NK-92 treated with Interleukin-12 subunit alpha and Interleukin-12 subunit beta, amount 100 ng/mL, for 24 hours (cell line): ENCODE results near the gene RTF2.

ENCODE experiments used
- DNase-seq: peaks from one replicate; lab custom pipeline; 2025; lab: John Stamatoyannopoulos, UW

Gene RTF2

DNA sequence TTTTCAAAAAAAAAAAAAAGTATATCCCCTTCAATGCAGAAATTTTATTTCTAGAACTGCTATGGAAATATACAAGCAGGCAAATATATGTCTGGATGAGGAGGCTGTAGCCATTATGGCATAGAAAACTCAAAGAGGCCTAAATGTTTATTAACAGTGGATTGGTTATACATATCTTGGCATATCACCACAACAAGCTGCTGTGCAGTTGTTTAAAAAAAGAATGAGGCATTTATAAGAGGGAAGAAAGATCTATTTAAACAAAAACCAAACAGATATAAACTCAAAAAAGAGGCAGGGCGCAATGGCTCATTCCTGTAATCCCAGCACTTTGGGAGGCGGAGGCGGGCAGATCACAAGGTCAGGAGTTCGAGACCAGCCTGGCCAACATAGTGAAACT lies 30.1 kb upstream of the RTF2 start:
- DNase-seq, result no peak

GRCh38 chr20:56439771-56440291 lies 28.6 kb upstream of the RTF2 start:
- no peak for DNase-seq

- peak; percentile 44 for DNase-seq
Observed at GRCh38 chr20:56440346-56441007, 27.9 kb upstream of the RTF2 start.

- DNase-seq, result no peak
Observed at GRCh38 chr20:56442389-56443365, 25.8 kb upstream of the RTF2 start.

- DNase-seq, result no peak
Observed at GRCh38 chr20:56443654-56444540, 24.5 kb upstream of the RTF2 start.

- DNase-seq, result no peak
Observed at GRCh38 chr20:56445130-56445529, 23.3 kb upstream of the RTF2 start.

GRCh38 chr20:56445540-56445939 lies 22.9 kb upstream of the RTF2 start:
- no peak for DNase-seq

DNA sequence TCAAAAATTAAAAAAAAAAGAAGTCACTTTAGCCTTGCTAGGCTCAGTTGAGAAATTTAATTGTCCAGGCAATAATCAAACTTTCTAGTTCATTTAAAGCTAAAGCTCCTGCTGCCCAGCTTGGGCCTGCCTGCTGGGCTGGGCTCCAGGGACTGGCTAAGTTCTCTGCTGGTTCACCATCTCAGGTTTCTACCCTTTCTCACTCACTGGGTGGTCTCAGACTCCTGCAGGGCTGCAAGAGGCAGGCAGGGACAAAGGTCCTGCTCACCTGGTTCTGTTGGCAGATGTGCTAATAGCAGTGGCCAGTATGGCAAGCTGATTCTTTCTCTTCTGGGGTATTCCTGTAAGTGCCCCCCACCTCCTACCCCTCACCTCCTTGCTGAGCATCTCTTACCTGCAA lies 21.2 kb upstream of the RTF2 start:
- no peak for DNase-seq

- DNase-seq, result no peak
Observed at GRCh38 chr20:56449459-56449858, 19.0 kb upstream of the RTF2 start.

- DNase-seq, result no peak
Observed at GRCh38 chr20:56451056-56451765, 17.2 kb upstream of the RTF2 start.

GRCh38 chr20:56453352-56453751 lies 15.1 kb upstream of the RTF2 start:
- no peak for DNase-seq

DNA sequence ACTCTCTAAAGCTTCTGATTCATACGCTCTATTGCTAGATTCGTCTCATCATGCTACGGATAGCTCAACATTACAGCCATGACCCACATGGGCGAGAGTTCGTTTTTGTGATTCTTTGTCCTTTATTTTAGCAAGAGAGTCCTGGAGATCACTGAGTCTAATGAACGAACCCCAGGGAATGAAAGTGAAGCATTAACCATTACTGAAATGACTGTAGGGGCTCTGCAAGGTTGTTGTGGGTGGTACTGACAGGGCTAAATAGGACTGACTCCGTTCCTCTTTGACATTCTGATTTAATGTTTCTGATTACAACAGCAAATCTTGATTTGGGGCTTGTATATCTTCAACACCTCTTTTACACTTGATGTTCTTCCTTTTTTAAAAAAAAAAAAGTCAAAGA lies 13.7 kb upstream of the RTF2 start:
- no peak for DNase-seq

- DNase-seq, result no peak
Observed at GRCh38 chr20:56458206-56458821, 10.1 kb upstream of the RTF2 start.

GRCh38 chr20:56460459-56460858 lies 8.0 kb upstream of the RTF2 start:
- peak; percentile 64 for DNase-seq

DNA sequence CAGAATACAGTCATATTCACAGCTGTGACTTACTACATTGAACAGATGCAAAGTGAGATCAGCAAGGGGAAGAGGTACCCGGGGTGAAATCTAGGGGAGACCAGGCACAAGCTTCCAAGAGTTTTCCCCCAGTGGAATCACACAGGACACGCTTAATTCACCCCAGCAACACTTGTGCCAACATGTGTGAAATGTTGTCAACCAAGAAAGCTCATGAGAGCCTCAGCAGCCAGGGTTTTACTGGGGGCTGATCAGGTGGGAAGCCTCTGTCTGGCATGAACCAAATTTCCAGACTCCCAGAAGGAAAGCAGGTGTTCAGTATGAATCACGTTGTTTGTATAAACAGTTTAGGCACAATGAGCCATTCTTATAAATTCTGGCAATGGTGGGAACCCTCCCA lies 6.9 kb upstream of the RTF2 start:
- DNase-seq, result no peak

DNA sequence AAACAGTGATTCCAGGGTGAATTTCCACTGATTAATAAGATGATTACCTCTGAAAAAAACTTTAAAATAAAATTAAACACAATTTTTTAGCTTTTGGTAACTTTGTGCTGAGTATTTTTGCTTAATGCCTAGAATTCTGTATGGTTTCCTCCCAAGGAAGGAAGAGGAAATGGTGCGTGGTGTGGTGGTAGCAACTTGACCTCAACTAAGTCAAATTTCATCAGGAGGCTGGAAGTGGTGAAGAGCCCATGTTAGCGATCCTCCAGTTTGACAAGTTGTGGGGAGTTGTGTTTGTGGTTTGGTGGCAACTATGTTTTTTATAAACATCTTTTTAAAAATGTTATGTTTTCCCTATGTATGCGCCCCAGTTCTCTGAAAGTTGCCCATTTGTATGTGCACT lies 5.0 kb upstream of the RTF2 start:
- DNase-seq, result peak; percentile 21

GRCh38 chr20:56465997-56466396 lies 2.4 kb upstream of the RTF2 start:
- DNase-seq, result no peak

DNA sequence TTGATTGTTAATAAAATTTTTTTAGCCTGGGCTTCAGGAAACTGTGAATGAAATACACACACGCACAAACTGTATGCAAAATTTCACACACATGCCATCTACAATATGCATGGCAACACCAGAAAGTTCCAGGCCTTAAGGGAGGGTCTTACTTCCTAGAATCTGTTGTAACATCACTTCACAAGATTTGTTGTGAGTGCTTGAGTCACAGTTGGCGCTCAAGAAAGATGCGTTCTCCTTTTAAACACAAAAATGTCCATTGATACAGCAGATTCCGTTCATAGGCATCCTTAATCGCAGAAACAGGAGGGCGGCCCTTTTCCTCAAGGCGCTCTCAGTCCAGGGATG lies 485 bp upstream of the RTF2 start:
- DNase-seq, result no peak

DNA sequence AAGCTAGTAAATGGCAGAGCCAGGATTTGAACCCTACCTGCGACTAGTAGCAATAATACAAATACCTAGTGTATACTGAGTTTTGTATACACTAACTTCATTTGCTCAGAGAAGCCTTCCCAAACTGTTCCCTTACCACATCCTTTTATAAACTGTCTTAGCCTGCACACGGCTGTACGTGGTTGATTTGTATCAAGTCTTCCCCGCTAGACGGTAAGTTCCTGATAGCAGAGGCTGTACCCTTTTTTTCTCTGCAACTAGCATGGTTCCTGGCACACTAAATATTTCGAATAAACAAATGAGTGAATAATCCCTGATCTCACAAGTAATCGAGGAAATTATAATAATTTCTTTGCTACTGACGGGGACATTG lies 636 bp downstream of the RTF2 start:
- DNase-seq, result no peak

- DNase-seq, result no peak
Observed at GRCh38 chr20:56483970-56484369, 15.5 kb downstream of the RTF2 start.

GRCh38 chr20:56487216-56487615 lies 18.8 kb downstream of the RTF2 start:
- DNase-seq, result no peak
